Ishikawa (cell line): ENCODE measurements around the gene PLAGL2.

Experiments used
- CEBPB ChIP-seq: IDR thresholded peaks from 2 replicates; pipeline ENCODE4 v1.6.1; 2012
- CREB1 ChIP-seq: IDR thresholded peaks from 2 replicates; pipeline ENCODE4 v1.6.1; 2012; ENCODE audit warnings: low read depth
- EGR1 ChIP-seq: IDR thresholded peaks from 2 replicates; pipeline ENCODE4 v1.6.1; 2012
- EP300 ChIP-seq: IDR thresholded peaks from 2 replicates; pipeline ENCODE4 v1.6.1; 2012; ENCODE audit warnings: borderline replicate concordance
- FOXM1 ChIP-seq: IDR thresholded peaks from 2 replicates; pipeline ENCODE4 v1.6.1; 2012; ENCODE audit warnings: low read depth, borderline replicate concordance
- MAX ChIP-seq: IDR thresholded peaks from 2 replicates; pipeline ENCODE4 v1.6.1; 2012
- NFIC ChIP-seq: IDR thresholded peaks from 2 replicates; pipeline ENCODE4 v1.6.1; 2012
- RAD21 ChIP-seq: IDR thresholded peaks from 2 replicates; pipeline ENCODE4 v1.6.1; 2012; ENCODE audit warnings: low read depth
- REST ChIP-seq: IDR thresholded peaks from 2 replicates; pipeline ENCODE4 v1.6.1; 2012; ENCODE audit warnings: low read depth, mild to moderate bottlenecking
- TAF1 ChIP-seq: IDR thresholded peaks from 2 replicates; pipeline ENCODE4 v1.6.1; 2012; ENCODE audit warnings: low read depth, mild to moderate bottlenecking
- TCF12 ChIP-seq: IDR thresholded peaks from 2 replicates; pipeline ENCODE4 v1.6.1; 2012; ENCODE audit warnings: low read depth
- USF1 ChIP-seq: IDR thresholded peaks from 2 replicates; pipeline ENCODE4 v1.6.1; 2012
- YY1 ChIP-seq: IDR thresholded peaks from 2 replicates; pipeline ENCODE4 v1.6.1; 2012; ENCODE audit warnings: low read depth
- ZBTB7A ChIP-seq: IDR thresholded peaks from 2 replicates; pipeline ENCODE4 v1.6.1; 2012; ENCODE audit warnings: low read depth

- no peak for TF ChIP-seq TAF1
- no peak for TF ChIP-seq CEBPB
- TF ChIP-seq CREB1: no peak
- TF ChIP-seq EP300: no peak
- no peak for TF ChIP-seq MAX
- TF ChIP-seq REST: no peak
- no peak for TF ChIP-seq ZBTB7A
- no peak for TF ChIP-seq YY1
- TF ChIP-seq RAD21: no peak
- TF ChIP-seq TCF12: no peak
- TF ChIP-seq FOXM1: no peak
- no peak for TF ChIP-seq EGR1
- no peak for TF ChIP-seq USF1
- no peak for TF ChIP-seq NFIC
Observed at GRCh38 chr20:32248043-32248442, 40.5 kb upstream of the PLAGL2 start.
